ENCODE measurements around the gene NOS1. TPM values are rescaled to one million over a fixed set of nuclear protein-coding genes. Genes with fewer than 3 reads are reported as not detected.

NOS1 gene
- total RNA-seq, 1 donor from 2014 or later = not detected

GRCh38 chr12:117166107-117166506 lies 195.3 kb downstream of the NOS1 start:
- no peaks in the 10 kb centered on the region for H3K9me3 Mint-ChIP-seq
- H3K4me1 Mint-ChIP-seq (ENCODE audit: low read depth) = no peaks in the 10 kb centered on the region
- H3K36me3 Mint-ChIP-seq (ENCODE audit: low read depth) = peaks cover 68% of the 10 kb centered on the region
- H3K4me3 Mint-ChIP-seq (ENCODE audit: low read depth) = no peak overlapping the region
- no peaks in the 10 kb centered on the region for H3K27me3 Mint-ChIP-seq (ENCODE audit: low read depth)
- H3K27ac Mint-ChIP-seq = no peak overlapping the region
- intact Hi-C loops (cut with micrococcal nuclease) = no loop called here
- DNase-seq (ENCODE audit: low spot score) = no peak

- no peak for DNase-seq (ENCODE audit: low spot score)
- Mint-ChIP-seq H3K4me3 (ENCODE audit: low read depth) (no peak overlapping the region), H3K9me3 (no peaks in the 10 kb centered on the region), H3K36me3 (ENCODE audit: low read depth) (peaks cover 68% of the 10 kb centered on the region), H3K4me1 (ENCODE audit: low read depth) (no peaks in the 10 kb centered on the region), H3K27me3 (ENCODE audit: low read depth) (no peaks in the 10 kb centered on the region), H3K27ac (no peak overlapping the region)
- intact Hi-C loops (cut with micrococcal nuclease) = no loop called here
Observed at GRCh38 chr12:117165342-117165741, 196.1 kb downstream of the NOS1 start.

- no peaks in the 10 kb centered on the region for H3K9me3 Mint-ChIP-seq
Observed at GRCh38 chr12:117162633-117163032, 198.8 kb downstream of the NOS1 start.

GRCh38 chr12:117162167-117162539 lies 199.3 kb downstream of the NOS1 start:
- intact Hi-C loops (cut with micrococcal nuclease) = no loop called here
- no peaks in the 10 kb centered on the region for H3K9me3 Mint-ChIP-seq
- peaks cover 74% of the 10 kb centered on the region for H3K36me3 Mint-ChIP-seq (ENCODE audit: low read depth)
- H3K27ac Mint-ChIP-seq = no peak overlapping the region
- H3K4me1 Mint-ChIP-seq (ENCODE audit: low read depth) = no peaks in the 10 kb centered on the region
- DNase-seq (ENCODE audit: low spot score) = no peak
- no peak overlapping the region for H3K4me3 Mint-ChIP-seq (ENCODE audit: low read depth)
- H3K27me3 Mint-ChIP-seq (ENCODE audit: low read depth) = no peaks in the 10 kb centered on the region

More at GRCh38 chr12:117162633-117163032, 198.8 kb downstream of the NOS1 start:
- H3K4me3 Mint-ChIP-seq (ENCODE audit: low read depth) = no peak overlapping the region
- DNase-seq (ENCODE audit: low spot score) = no peak
- H3K27me3 Mint-ChIP-seq (ENCODE audit: low read depth) = no peaks in the 10 kb centered on the region
- H3K4me1 Mint-ChIP-seq (ENCODE audit: low read depth) = no peaks in the 10 kb centered on the region
- H3K36me3 Mint-ChIP-seq (ENCODE audit: low read depth) = peaks cover 73% of the 10 kb centered on the region
- intact Hi-C loops (cut with micrococcal nuclease) = no loop called here
- no peak overlapping the region for H3K27ac Mint-ChIP-seq

GRCh38 chr12:117161460-117162166 lies 199.8 kb downstream of the NOS1 start:
- H3K4me3 Mint-ChIP-seq (ENCODE audit: low read depth) = no peak overlapping the region
- no peaks in the 10 kb centered on the region for H3K27me3 Mint-ChIP-seq (ENCODE audit: low read depth)
- H3K36me3 Mint-ChIP-seq (ENCODE audit: low read depth) = peaks cover 73% of the 10 kb centered on the region
- H3K9me3 Mint-ChIP-seq = no peaks in the 10 kb centered on the region
- H3K4me1 Mint-ChIP-seq (ENCODE audit: low read depth) = no peaks in the 10 kb centered on the region
- no peak overlapping the region for H3K27ac Mint-ChIP-seq
- intact Hi-C loops (cut with micrococcal nuclease) = no loop called here
- no peak for DNase-seq (ENCODE audit: low spot score)

- peaks cover 74% of the 10 kb centered on the region for H3K36me3 Mint-ChIP-seq (ENCODE audit: low read depth)
- no peak for DNase-seq (ENCODE audit: low spot score)
- no peak overlapping the region for H3K4me3 Mint-ChIP-seq (ENCODE audit: low read depth)
- no peak overlapping the region for H3K27ac Mint-ChIP-seq
- no peaks in the 10 kb centered on the region for H3K4me1 Mint-ChIP-seq (ENCODE audit: low read depth)
- intact Hi-C loops (cut with micrococcal nuclease) = no loop called here
- no peaks in the 10 kb centered on the region for H3K27me3 Mint-ChIP-seq (ENCODE audit: low read depth)
- H3K9me3 Mint-ChIP-seq = no peaks in the 10 kb centered on the region
Observed at GRCh38 chr12:117159674-117160073, 201.8 kb downstream of the NOS1 start.

- Mint-ChIP-seq H3K4me3 (ENCODE audit: low read depth) (no peak overlapping the region), H3K27ac (no peak overlapping the region), H3K27me3 (ENCODE audit: low read depth) (no peaks in the 10 kb centered on the region), H3K9me3 (no peaks in the 10 kb centered on the region), H3K4me1 (ENCODE audit: low read depth) (no peaks in the 10 kb centered on the region), H3K36me3 (ENCODE audit: low read depth) (peaks cover 75% of the 10 kb centered on the region)
- intact Hi-C loops (cut with micrococcal nuclease) = no loop called here
- DNase-seq (ENCODE audit: low spot score) = no peak
Observed at GRCh38 chr12:117158911-117159553, 202.4 kb downstream of the NOS1 start.

Other genes with a start within 250 kb of the NOS1 start
- 24.3 and 27.3 TPM in 2 replicates for gene FBXO21, start 171.2 kb downstream of the NOS1 start, total RNA-seq